ENCODE results near the gene SF3B2. TPM values are rescaled to one million over a fixed set of nuclear protein-coding genes. Genes with fewer than 3 reads are reported as not detected.

The SF3B2 gene
- total RNA-seq, 2 experiments from 2014 or later, result 255 to 278 TPM

- ChIA-PET POLR2A (no interaction called here), CTCF (interaction anchor here (1.4 to 5.9 kb wide), 4 partner anchors 14 to 26 kb away, joined by 4 to 60 read pairs (median 50); partner anchors contain the start of genes PACS1 and SF3B2)
- no peaks in the 10 kb centered on the region for H3K27me3 Mint-ChIP-seq
- no peak for ATAC-seq
- no peak overlapping the region for H3K4me3 Mint-ChIP-seq
- H3K9me3 Mint-ChIP-seq, result no peaks in the 10 kb centered on the region
- DNase-seq, result no peak
- no peak for TF ChIP-seq CTCF (IDR thresholded peaks at IDR 0.05)
- no peaks in the 10 kb centered on the region for H3K36me3 Mint-ChIP-seq (ENCODE audit: low read depth)
- intact Hi-C loops (cut with micrococcal nuclease), result no loop called here
- peaks cover 15% of the 10 kb centered on the region for H3K4me1 Mint-ChIP-seq (ENCODE audit: low read depth)
- H3K27ac Mint-ChIP-seq, result no peak overlapping the region
Measured at GRCh38 chr11:66042227-66042995, 9.8 kb upstream of the SF3B2 start.

- DNase-seq (no peak), ATAC-seq (no peak)
- Mint-ChIP-seq H3K4me1 (ENCODE audit: low read depth) (peaks cover 15% of the 10 kb centered on the region), H3K36me3 (ENCODE audit: low read depth) (no peaks in the 10 kb centered on the region), H3K27me3 (no peaks in the 10 kb centered on the region), H3K4me3 (no peak overlapping the region), H3K27ac (no peak overlapping the region), H3K9me3 (no peaks in the 10 kb centered on the region)
- CTCF ChIA-PET, result interaction anchor here (1.5 to 5.9 kb wide), 10 partner anchors 12 to 323 kb away, joined by 3 to 60 read pairs (median 10); partner anchors contain the start of genes CST6, PACS1, RNASEH2C and SF3B2
- no peak for TF ChIP-seq CTCF (IDR thresholded peaks at IDR 0.05)
- POLR2A ChIA-PET, result no interaction called here
- intact Hi-C loops (cut with micrococcal nuclease), result no loop called here
Measured at GRCh38 chr11:66042996-66043906, 8.9 kb upstream of the SF3B2 start.

GRCh38 chr11:66044757-66045156 lies 7.4 kb upstream of the SF3B2 start:
- H3K4me3 Mint-ChIP-seq, result no peak overlapping the region
- no peaks in the 10 kb centered on the region for H3K36me3 Mint-ChIP-seq (ENCODE audit: low read depth)
- CTCF ChIA-PET, result interaction anchor here (0.7 to 5.9 kb wide), 47 partner anchors 9 to 349 kb away, joined by 3 to 60 read pairs (median 4); partner anchors contain the start of genes CATSPER1, CCDC85B, CST6 and FIBP

GRCh38 chr11:66045177-66045639 lies 7.0 kb upstream of the SF3B2 start:
- Mint-ChIP-seq H3K4me3 (peak overlapping the region; percentile 38), H3K27me3 (peaks cover 7% of the 10 kb centered on the region), H3K27ac (peak overlapping the region; percentile 69), H3K36me3 (ENCODE audit: low read depth) (no peaks in the 10 kb centered on the region), H3K4me1 (ENCODE audit: low read depth) (peaks cover 20% of the 10 kb centered on the region), H3K9me3 (no peaks in the 10 kb centered on the region)
- ATAC-seq (peak; percentile 93), DNase-seq (peak; percentile 88)
- intact Hi-C loops (cut with micrococcal nuclease), result no loop called here
- ChIA-PET POLR2A (interaction anchor here (0.8 to 1.0 kb wide), 3 partner anchors 24 to 81 kb away, joined by 3 read pairs; partner anchors contain the start of gene CST6), CTCF (interaction anchor here (0.7 to 5.9 kb wide), 49 partner anchors 10 to 350 kb away, joined by 3 to 60 read pairs (median 4); partner anchors contain the start of genes CATSPER1, CCDC85B, CST6 and FIBP)
- TF ChIP-seq CTCF (IDR thresholded peaks at IDR 0.05), result peak; percentile 98

More at GRCh38 chr11:66044757-66045156, 7.4 kb upstream of the SF3B2 start:
- DNase-seq (peak; percentile 36), ATAC-seq (peak; percentile 60)
- Mint-ChIP-seq H3K9me3 (no peaks in the 10 kb centered on the region), H3K4me1 (ENCODE audit: low read depth) (peaks cover 20% of the 10 kb centered on the region), H3K27me3 (peaks cover 7% of the 10 kb centered on the region), H3K27ac (peak overlapping the region; percentile 69)
- intact Hi-C loops (cut with micrococcal nuclease), result no loop called here
- POLR2A ChIA-PET, result interaction anchor here (1.0 kb wide), 1 partner anchor 33 kb away, joined by 3 read pairs; the partner anchor contains the start of gene CST6
- no peak for TF ChIP-seq CTCF (IDR thresholded peaks at IDR 0.05)

Data from activated CD8-positive, alpha-beta T cell treated with anti-CD3 and anti-CD28 coated beads for 36 hours (primary cell).